Natural killer cell (primary cell): ENCODE data around the gene SPINDOC. TPM values are rescaled to one million over a fixed set of nuclear protein-coding genes. Genes with fewer than 3 reads are reported as not detected.
A peak's percentile ranks its signal among the peaks of the same experiment; 100 is the strongest.

Experiments used
- ATAC-seq, 3 donors: fragments of 150-1000 bp in 2 of 3; fragments of 200-7000 bp in 1 of 3; cut with Tn5 transposase; 1 replicate in 1 of 3; 2 replicates in 2 of 3; pipeline ENCODE4 v1.10.0; 2021; ENCODE audit warnings: mild to moderate bottlenecking in 2 of 3, moderate library complexity in 2 of 3
- DNase-seq, 2 donors: peaks; one replicate each; pipeline versions ENCODE4 v3.0.0 to v3.0.0-alpha.2; 2013 to 2021; ENCODE audit warnings: mixed read lengths in 1 of 2
- H3K27ac ChIP-seq: one replicate; pipeline ENCODE4 v1.5.1; 2013; ENCODE audit warnings: mild to moderate bottlenecking, low read length
- H3K27me3 ChIP-seq: one replicate; pipeline ENCODE4 v1.6.1; 2013; ENCODE audit warnings: low read length; ENCODE audit not compliant: control insufficient read depth, insufficient read depth
- H3K36me3 ChIP-seq: one replicate; pipeline ENCODE4 v1.6.1; 2013; ENCODE audit warnings: low read length; ENCODE audit not compliant: control insufficient read depth, insufficient read depth
- H3K4me1 ChIP-seq: one replicate; pipeline ENCODE4 v1.6.1; 2013; ENCODE audit warnings: low read length; ENCODE audit not compliant: control insufficient read depth, insufficient read depth
- H3K4me3 ChIP-seq: one replicate; pipeline ENCODE4 v1.5.1; 2013; ENCODE audit warnings: low read length
- H3K9me3 ChIP-seq: one replicate; pipeline ENCODE4 v1.6.1; 2013; ENCODE audit warnings: low read length; ENCODE audit not compliant: control insufficient read depth, insufficient read depth
- H3K27ac Mint-ChIP-seq, 2 donors: one replicate each; pipeline ENCODE4 v1.8.0; 2022; ENCODE audit warnings: mild to moderate bottlenecking in 2 of 2, mixed read lengths in 2 of 2, moderate library complexity in 1 of 2
- H3K27me3 Mint-ChIP-seq, 2 donors: one replicate each; pipeline ENCODE4 v1.8.0; 2022; ENCODE audit warnings: low read depth in 2 of 2, mixed read lengths in 2 of 2
- H3K36me3 Mint-ChIP-seq: one replicate; pipeline ENCODE4 v1.8.0; 2022; ENCODE audit warnings: mixed read lengths
- H3K4me1 Mint-ChIP-seq, 2 donors: one replicate each; pipeline ENCODE4 v1.8.0; 2022; ENCODE audit warnings: mixed read lengths in 2 of 2
- H3K4me3 Mint-ChIP-seq: one replicate; pipeline ENCODE4 v1.8.0; 2022; ENCODE audit warnings: mild to moderate bottlenecking, moderate library complexity, mixed read lengths
- H3K9me3 Mint-ChIP-seq, 2 donors: one replicate each; pipeline ENCODE4 v1.8.0; 2022; ENCODE audit warnings: mixed read lengths in 2 of 2
- WGBS: methylation state at CpG from one replicate; pipeline ENCODE4 v1.1.7; 2013; ENCODE audit warnings: missing lambda C conversion rate; ENCODE audit not compliant: insufficient coverage; 5-methylcytosine and 5-hydroxymethylcytosine counted together
- intact Hi-C: fragments of 100-400 bp; cut with micrococcal nuclease; formaldehyde crosslinking; loops from one replicate; pipeline ENCODE4 v1.14.2; 2022
- total RNA-seq, 4 donors: library from RNA; stranded (reverse); fragments of 120-200 nt in 1 of 4; gene quantifications; one replicate each; pipeline versions ENCODE4 v1.2.3 to v1.2.4, GENCODE V29; 2013 to 2022
- TF ChIP-seq, protein P1 (sequence below): fragments of 200-600 bp; IDR thresholded peaks from one replicate; pipeline ENCODE4 v1.8.0; 2022; ENCODE audit warnings: antibody characterized with exemption

Gene SPINDOC
- total RNA-seq, 3 donors from 2014 or later (not counting 1 experiment from before 2014, with no cell fraction given), result 15.6 to 25.3 (median 21.1) TPM

GRCh38 chr11:63764679-63765647, 48.3 kb upstream of the SPINDOC start:
- no peak overlapping the region for H3K4me3 ChIP-seq
- H3K9me3 ChIP-seq, result no peaks in the 10 kb centered on the region
- Mint-ChIP-seq H3K9me3 (no peaks in the 10 kb centered on the region), H3K36me3 (no peaks in the 10 kb centered on the region), H3K4me1 (peaks cover 8 to 9% of the 10 kb centered on the region in 2 donors), H3K27me3 (peaks cover 0 to 2% of the 10 kb centered on the region in 2 donors), H3K4me3 (no peak overlapping the region), H3K27ac (no peak overlapping the region)
- ATAC-seq, result no peak
- WGBS, result 95% methylated on average over 29 of the region's 30 CpGs
- H3K36me3 ChIP-seq, result no peaks in the 10 kb centered on the region
- intact Hi-C loops, result loop anchor here (5.0 kb wide), 1 partner anchor 182 kb away; no protein-coding TSS in a partner anchor
- H3K4me1 ChIP-seq, result peaks cover 20% of the 10 kb centered on the region
- no peak for DNase-seq
- peaks cover 6% of the 10 kb centered on the region for H3K27me3 ChIP-seq
- H3K27ac ChIP-seq, result no peak overlapping the region
- TF ChIP-seq, protein P1, sequence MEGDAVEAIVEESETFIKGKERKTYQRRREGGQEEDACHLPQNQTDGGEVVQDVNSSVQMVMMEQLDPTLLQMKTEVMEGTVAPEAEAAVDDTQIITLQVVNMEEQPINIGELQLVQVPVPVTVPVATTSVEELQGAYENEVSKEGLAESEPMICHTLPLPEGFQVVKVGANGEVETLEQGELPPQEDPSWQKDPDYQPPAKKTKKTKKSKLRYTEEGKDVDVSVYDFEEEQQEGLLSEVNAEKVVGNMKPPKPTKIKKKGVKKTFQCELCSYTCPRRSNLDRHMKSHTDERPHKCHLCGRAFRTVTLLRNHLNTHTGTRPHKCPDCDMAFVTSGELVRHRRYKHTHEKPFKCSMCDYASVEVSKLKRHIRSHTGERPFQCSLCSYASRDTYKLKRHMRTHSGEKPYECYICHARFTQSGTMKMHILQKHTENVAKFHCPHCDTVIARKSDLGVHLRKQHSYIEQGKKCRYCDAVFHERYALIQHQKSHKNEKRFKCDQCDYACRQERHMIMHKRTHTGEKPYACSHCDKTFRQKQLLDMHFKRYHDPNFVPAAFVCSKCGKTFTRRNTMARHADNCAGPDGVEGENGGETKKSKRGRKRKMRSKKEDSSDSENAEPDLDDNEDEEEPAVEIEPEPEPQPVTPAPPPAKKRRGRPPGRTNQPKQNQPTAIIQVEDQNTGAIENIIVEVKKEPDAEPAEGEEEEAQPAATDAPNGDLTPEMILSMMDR, result no peak

DNA sequence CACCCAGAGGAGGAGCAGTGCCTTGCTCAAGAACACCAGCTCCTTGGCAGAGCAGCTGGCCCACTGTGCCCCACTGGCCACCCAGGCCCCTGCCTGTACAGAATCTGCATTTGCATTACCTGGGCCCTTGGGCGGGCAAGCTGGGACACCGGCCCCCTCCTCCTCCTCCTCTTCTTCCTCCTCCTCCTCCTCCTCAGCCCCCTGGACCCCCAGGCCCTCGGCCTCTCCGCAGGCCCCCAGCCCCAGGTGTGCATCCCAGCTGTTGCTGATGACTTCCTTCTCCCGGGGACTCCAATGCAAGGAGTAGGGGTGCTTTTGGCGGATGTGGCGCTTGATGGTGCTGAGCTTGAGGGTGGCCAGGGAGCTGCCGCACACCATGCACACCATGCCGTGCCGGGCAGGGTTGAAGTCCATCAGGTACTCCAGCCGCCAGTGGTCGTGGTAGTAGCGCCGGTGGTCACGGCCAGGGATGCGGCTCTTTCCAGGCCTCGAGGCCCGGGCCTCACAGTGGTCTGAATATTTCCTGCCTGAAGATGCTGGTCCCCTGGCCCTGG, 47.5 kb upstream of the SPINDOC start:
- WGBS, result 88% methylated on average over 18 of the region's 18 CpGs
- Mint-ChIP-seq H3K27ac (no peak overlapping the region), H3K9me3 (no peaks in the 10 kb centered on the region), H3K36me3 (no peaks in the 10 kb centered on the region), H3K27me3 (peaks cover 0 to 2% of the 10 kb centered on the region in 2 donors), H3K4me3 (peak overlapping the region; percentile 98), H3K4me1 (peaks cover 9 to 11% of the 10 kb centered on the region in 2 donors)
- Histone ChIP-seq H3K9me3 (no peaks in the 10 kb centered on the region), H3K4me3 (no peak overlapping the region), H3K36me3 (no peaks in the 10 kb centered on the region), H3K27ac (no peak overlapping the region), H3K4me1 (peaks cover 22% of the 10 kb centered on the region), H3K27me3 (peaks cover 12% of the 10 kb centered on the region)
- TF ChIP-seq, protein P1, result no peak
- ATAC-seq, result no peak
- no peak for DNase-seq
- intact Hi-C loops, result loop anchor here (5.0 kb wide), 1 partner anchor 182 kb away; no protein-coding TSS in a partner anchor

- no peak for ATAC-seq
- Mint-ChIP-seq H3K27me3 (peaks cover 0 to 8% of the 10 kb centered on the region in 2 donors), H3K9me3 (no peaks in the 10 kb centered on the region), H3K36me3 (no peaks in the 10 kb centered on the region), H3K4me3 (peak overlapping the region; percentile 98), H3K27ac (peak overlapping the region in 1 of 2 donors; percentile 9), H3K4me1 (peaks cover 9 to 11% of the 10 kb centered on the region in 2 donors)
- no peak overlapping the region for H3K27ac ChIP-seq
- intact Hi-C loops, result loop anchor here (1.0 to 5.0 kb wide), 2 partner anchors 181 to 382 kb away; no protein-coding TSS in a partner anchor
- H3K27me3 ChIP-seq, result peaks cover 12% of the 10 kb centered on the region
- H3K9me3 ChIP-seq, result no peaks in the 10 kb centered on the region
- H3K4me1 ChIP-seq, result peaks cover 22% of the 10 kb centered on the region
- H3K4me3 ChIP-seq, result no peak overlapping the region
- DNase-seq, result no peak
- TF ChIP-seq, protein P1, result no peak
- WGBS, result 88% methylated on average over 7 of the region's 7 CpGs
- H3K36me3 ChIP-seq, result no peaks in the 10 kb centered on the region
These were observed 46.6 kb upstream of the SPINDOC start for GRCh38 chr11:63766531-63767235.
